Stimulated activated CD4-positive, alpha-beta T cell treated with anti-CD3 and anti-CD28 coated beads, Interleukin-1b, Interleukin-23, amount 100 ng/mL, for 1 hour (primary cell): Measurements from ENCODE around the gene NUCB1.
"Not testable (repeated sequence)": the region's sequence is repeated elsewhere in the genome, so short reads cannot be mapped to it uniquely, and the experiment has no call there.

ENCODE experiments used
- DNase-seq, 2 donors: peaks; one replicate each; pipeline ENCODE4 v3.0.0-alpha.2; 2020; ENCODE audit warnings: low read depth in 2 of 2

Gene NUCB1

DNA sequence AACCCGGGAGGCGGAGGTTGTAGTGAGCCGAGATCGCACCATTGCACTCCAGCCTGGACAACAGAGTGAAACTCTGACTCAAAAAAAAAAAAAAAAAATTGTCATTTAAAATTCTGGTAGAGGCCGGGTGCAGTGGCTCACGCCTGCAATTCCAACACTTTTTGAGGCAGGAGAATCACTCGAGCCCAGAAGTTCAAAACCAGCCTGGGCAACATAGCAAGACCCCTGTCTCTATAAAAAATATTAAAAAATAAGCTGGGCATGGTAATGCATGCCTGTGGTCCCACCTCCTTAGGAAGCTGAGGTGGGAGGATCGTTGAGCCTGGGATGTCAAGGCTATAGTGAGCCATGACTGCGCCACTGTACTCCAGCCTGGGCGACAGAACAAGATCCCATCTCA is 6.2 kb downstream of the NUCB1 start:
- no peak for DNase-seq

DNA sequence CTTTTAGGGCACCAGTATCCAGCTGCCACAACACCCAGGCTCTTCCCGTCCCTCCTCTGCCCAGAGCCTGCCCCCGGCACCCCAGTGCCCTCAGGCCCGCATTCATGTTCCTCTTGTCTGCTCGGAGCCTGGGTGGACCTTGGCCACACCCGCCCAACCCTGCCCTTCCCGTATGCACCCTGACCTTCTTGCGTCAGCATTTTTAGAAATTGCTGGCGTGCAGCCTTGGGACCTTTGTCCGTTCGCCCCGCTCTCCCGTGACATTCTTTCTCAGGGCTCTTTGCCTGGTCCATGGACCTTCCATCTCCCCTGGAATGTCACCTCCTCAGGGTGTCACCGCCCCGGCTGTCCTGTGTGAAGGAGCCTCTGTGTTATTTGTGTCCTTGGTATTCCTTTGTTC is 7.6 kb downstream of the NUCB1 start:
- no peak for DNase-seq

DNA sequence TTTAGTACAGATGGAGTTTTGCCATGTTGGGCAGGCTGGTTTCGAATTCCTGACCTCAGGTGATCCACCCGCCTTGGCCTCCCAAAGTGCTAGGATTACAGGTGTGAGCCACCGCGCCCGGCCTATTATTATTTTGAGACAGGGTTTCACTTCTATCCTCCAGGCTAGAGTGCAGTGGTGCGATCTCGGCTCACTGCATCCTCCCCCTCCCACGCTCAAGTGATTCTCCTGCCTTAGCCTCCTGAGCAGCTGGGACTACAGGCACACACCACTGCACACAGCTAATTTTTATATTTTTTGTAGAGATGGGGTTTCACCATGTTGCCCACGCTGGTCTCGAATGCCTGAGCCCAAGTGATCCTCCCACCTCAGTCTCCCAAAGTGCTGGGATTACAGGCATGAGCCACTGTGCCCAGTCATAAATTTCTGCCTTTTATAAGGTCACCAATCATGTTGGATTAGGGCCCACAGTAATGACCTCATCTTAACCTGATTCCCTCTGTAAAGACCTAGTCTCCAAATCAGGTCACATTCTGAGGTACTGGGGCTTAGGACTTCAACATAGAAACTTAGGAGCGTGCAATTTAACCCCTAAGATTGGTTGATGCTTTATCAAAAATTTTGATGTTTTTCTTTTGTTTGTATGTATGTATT is 9.4 kb downstream of the NUCB1 start:
- not testable (repeated sequence) for DNase-seq

DNA sequence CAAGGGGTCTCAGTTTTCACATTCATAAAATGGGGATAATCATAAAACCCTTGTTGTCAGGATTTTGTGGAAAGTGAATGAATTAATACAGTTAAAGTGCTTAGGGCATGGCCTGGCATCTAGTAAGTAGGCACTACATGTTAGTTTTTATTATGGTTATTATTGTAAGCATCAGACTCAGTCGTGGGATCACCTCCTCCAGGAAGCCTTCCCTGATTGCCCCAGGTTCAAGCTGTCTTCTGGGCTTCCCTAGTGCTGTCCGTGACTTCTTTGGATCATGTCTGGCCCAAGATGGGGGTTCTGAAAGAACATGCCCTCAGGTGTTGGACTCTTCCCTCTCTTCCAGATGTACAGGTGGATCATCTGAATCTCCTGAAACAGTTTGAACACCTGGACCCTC is 10.7 kb downstream of the NUCB1 start:
- no peak for DNase-seq

DNA sequence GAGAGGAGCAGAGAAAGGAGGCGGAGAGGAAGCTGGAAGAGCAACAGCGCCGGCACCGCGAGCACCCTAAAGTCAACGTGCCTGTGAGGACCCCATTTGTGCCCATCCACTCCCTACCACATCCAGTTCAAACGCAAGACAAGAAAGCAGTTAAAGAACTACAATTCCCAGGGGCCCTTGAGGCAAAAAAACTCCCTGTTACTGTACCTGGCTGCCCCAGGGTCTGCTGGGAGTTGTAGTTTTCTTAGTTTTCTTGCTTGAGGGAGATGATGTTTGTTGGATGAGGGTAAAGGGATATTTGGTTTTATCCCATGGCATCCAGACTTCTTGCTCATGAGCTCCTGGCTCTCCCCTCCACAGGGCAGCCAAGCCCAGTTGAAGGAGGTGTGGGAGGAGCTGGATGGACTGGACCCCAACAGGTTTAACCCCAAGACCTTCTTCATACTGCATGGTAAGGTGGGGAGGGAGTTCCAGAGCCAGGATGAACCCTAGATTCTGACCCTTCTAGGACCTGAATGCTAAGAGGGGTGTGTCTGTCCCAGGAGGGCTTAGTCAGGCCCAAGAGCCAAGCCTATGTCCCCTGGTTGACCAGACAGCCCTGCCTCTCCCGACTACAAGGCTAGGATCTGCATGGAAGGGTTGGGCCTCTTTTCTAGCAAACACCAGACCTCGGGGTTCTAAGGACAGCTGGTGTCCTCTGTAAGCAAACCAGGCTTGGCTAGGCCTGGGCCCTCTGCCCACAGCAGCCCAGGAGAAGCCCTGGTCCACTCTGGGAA is 13.2 kb downstream of the NUCB1 start:
- no peak for DNase-seq

DNA sequence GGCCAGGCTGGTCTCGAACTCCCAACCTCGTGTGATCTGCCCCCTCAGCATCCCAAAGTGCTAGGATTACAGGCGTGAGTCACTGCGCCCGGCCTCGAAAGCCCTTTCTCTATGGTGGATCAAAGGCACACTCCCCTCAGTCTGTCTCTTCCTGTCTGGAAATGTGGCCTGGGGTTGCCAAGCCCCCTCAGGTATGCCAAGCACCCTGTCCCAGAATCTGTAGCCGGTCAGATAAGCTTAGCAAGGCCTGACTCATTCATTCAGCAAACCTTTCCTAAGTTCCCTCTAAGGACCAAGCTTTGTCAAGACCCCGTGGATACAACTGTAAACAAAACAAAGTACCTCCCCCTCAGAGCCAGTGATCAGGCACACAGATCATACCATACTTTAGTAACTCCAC is 14.1 kb downstream of the NUCB1 start:
- DNase-seq, result no peak

DNA sequence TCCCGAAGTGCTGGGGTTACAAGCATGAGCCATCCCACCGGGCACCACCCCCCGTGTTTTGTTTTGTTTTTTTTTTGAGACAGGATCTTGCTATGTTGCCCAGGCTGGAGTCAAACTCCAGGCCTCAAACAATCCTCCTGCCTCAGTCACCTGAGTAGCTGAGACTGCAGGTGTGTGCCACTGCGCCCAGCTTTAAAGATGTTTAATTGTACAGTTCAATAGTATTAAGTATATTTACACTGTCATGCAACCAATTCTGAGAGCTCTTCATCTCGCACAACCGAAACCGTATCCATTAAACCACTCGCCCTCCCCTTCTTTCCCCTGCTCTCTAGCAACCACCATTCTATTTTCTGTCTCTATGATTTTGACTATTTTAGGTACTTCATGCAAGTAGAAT is 15.6 kb downstream of the NUCB1 start:
- no peak for DNase-seq

DNA sequence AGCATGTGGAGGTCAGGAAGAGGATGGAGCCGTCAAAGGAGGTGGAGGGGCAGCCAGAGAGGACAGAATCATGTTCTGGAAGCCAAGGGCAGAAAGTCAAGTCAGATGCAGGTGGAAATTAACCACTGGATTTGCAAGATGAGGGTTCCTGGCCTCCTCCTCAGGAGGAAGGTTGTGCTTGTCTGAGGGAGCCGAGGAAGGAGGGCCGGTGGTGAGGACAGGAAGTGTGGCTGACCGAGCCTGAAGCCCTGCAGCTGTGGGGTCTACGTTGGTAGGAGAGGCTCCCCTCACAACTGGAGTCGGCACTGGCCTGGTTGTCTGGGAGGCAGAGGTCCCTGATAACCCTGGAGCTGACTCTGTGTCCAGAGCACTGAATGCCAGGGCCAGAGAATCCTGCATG is 18.0 kb downstream of the NUCB1 start:
- DNase-seq, result no peak

DNA sequence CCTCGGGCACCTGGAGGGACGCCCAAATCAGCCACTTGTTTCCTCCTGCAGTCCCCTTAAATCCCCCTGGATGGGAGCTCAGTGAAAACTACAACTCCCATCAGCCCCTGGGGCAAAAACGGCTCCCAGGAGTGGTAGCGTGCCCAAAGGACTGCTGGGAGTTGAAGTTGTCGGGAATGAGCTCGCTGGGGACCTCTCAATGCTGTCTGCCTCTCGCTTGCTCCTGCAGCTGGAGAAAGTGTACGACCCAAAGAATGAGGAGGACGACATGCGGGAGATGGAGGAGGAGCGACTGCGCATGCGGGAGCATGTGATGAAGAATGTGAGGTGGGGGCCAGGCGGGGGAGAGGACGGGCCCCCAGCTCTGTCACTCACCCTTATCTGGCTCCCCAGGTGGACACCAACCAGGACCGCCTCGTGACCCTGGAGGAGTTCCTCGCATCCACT is 18.7 kb downstream of the NUCB1 start:
- DNase-seq, result no peak

DNA sequence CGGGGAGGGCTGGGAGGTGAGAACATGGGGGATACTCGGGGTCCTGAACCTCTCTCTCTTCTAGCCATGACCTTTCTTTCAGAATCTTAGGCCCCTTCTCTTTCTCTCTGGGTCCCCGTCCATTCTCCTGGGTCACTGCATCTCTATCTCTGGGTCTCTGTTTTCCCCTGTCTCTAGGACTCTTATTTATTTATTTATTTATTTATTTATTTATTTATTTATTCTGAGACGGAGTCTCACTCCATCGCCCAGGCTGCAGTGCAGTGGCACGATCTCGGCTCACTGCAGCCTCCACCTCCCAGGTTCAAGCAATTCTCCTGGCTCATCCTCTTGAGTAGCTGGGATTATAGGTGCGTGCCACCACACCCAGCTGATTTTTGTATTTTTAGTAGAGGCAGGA is 19.2 kb downstream of the NUCB1 start:
- DNase-seq, result not testable (repeated sequence)

DNA sequence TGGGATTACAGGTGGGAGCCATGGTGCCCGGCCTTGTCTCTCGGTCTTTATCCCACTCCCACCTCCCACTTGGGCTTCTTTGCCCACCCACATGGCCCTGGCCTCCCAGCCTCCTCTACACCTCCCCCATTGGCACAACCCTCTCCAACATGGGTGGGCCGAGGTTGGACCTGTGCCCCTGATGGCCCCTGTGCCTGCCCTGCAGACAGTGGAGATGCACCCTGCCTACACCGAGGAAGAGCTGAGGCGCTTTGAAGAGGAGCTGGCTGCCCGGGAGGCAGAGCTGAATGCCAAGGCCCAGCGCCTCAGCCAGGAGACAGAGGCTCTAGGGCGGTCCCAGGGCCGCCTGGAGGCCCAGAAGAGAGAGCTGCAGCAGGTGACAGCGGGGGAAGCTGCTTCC is 20.8 kb downstream of the NUCB1 start:
- DNase-seq, result no peak

DNA sequence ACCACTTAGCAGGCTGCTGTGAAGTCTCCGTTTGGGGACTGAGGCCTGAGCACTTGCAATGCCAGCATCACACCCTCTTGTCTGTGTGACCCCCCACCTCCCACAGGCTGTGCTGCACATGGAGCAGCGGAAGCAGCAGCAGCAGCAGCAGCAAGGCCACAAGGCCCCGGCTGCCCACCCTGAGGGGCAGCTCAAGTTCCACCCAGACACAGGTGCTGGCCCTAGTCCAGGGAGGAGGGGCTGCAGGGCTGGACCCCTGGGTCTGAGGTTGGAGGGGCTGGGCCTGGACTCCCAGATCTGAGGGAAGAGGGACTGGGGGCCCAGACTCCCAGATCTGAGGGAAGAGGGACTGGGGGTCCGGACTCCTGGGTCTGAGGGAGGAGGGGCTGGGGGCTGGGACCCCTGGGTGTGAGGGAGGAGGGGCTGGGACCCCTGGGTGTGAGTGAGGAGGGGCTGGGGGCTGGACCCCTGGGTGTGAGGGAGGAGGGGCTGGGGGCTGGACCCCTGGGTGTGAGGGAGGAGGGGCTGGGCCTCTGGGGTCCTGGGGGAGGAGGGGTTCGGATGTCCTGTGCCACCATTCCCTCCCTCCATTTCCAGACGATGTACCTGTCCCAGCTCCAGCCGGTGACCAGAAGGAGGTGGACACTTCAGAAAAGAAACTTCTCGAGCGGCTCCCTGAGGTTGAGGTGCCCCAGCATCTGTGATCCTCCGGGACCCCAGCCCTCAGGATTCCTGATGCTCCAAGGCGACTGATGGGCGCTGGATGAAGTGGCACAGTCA is 21.8 kb downstream of the NUCB1 start:
- no peak for DNase-seq

DNA sequence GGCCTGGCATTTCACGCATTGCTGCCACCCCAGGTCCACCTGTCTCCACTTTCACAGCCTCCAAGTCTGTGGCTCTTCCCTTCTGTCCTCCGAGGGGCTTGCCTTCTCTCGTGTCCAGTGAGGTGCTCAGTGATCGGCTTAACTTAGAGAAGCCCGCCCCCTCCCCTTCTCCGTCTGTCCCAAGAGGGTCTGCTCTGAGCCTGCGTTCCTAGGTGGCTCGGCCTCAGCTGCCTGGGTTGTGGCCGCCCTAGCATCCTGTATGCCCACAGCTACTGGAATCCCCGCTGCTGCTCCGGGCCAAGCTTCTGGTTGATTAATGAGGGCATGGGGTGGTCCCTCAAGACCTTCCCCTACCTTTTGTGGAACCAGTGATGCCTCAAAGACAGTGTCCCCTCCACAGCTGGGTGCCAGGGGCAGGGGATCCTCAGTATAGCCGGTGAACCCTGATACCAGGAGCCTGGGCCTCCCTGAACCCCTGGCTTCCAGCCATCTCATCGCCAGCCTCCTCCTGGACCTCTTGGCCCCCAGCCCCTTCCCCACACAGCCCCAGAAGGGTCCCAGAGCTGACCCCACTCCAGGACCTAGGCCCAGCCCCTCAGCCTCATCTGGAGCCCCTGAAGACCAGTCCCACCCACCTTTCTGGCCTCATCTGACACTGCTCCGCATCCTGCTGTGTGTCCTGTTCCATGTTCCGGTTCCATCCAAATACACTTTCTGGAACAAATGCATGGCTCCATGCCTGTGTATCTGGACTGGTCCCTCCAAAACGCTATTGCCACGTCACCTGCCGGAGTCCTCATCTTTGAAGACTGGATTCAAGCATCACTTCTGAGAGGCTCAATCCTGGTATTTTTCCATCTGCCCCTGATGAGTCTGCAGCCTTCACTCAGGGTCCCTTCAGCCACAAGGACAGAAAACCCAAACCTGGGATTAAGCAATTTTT is 22.7 kb downstream of the NUCB1 start:
- no peak for DNase-seq

DNA sequence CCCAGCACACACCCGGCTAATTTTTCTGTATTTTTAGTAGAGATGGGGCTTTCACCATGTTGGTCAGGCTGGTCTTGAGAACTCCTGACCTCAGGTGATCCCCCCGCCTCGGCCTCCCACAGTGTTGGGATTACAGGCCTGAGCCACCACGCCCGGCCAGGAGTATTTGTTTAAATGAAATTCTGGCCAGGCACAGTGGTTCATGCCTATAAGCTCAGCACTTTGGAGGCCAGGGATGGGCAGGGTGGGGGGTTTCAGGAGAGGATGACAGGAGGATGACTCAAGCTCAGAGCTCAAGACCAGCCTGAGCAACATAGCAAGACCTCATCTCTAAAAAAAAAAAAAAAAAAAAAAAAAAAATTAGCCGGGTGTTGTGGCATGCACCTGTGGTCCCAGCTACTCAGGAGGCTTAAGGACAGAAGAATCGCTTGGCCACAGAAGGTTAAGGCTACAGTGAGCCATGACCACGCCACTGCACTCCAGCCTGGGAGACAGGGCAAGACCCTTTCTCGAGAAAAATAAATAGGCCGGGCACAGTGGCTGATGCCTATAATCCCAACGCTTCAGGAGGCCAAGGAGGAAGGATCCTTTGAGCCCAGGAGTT is 25.2 kb downstream of the NUCB1 start:
- DNase-seq, result no peak

DNA sequence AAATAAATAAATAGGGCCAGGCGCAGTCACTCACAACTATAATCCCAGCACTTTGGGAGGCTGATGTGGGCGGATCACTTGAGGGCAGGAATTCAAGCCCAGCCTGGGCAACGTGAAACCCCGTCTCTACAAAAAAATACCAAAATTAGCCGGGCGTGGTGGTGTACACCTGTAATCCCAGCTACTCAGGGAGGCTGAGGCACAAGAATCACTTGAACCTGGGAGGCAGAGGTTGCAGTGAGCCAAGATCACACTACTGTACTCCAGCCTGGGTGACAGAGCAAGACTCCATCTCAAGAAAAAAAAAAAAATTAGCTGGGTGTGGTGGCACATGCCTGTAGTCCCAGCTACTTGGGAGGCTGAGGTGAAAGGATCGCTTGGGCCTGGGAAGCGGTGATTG is 25.8 kb downstream of the NUCB1 start:
- DNase-seq, result not testable (repeated sequence)

DNA sequence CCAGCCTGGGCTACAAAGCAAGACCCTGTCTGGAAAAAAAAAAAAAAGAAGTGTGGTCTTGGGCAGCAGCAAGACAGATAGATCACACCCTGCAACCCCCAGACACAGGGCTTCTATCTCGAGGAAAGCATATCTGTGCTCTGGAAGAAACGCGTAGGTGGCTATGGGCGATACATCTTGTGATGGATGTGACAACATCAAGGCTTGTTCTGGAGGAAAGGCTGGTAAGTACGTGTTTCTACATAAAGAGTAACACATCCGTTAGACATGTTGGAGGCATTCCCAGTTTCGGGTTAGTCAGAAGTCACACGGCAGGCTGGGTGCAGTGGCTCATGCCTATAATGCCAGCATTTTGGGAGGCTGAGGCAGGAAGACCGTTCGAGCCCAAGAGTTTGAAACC is 26.8 kb downstream of the NUCB1 start:
- DNase-seq, result no peak

DNA sequence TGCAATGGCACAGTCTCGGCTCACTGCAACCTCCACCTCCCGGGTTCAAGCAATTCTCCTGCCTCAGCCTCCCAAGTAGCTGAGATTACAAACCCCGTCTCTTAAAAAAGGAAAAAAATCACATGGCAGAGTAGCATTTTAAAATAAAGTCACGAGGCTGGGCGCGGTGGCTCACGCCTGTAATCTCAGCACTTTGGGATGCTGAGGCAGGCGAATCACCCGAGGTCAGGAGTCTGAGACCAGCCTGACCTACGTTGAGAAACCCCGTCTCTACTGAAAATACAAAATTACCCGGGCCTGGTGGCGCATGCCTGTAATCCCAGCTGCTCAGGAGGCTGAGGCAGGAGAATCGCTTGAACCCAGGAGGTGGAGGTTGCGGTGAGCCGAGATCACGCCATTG is 27.6 kb downstream of the NUCB1 start:
- not testable (repeated sequence) for DNase-seq

DNA sequence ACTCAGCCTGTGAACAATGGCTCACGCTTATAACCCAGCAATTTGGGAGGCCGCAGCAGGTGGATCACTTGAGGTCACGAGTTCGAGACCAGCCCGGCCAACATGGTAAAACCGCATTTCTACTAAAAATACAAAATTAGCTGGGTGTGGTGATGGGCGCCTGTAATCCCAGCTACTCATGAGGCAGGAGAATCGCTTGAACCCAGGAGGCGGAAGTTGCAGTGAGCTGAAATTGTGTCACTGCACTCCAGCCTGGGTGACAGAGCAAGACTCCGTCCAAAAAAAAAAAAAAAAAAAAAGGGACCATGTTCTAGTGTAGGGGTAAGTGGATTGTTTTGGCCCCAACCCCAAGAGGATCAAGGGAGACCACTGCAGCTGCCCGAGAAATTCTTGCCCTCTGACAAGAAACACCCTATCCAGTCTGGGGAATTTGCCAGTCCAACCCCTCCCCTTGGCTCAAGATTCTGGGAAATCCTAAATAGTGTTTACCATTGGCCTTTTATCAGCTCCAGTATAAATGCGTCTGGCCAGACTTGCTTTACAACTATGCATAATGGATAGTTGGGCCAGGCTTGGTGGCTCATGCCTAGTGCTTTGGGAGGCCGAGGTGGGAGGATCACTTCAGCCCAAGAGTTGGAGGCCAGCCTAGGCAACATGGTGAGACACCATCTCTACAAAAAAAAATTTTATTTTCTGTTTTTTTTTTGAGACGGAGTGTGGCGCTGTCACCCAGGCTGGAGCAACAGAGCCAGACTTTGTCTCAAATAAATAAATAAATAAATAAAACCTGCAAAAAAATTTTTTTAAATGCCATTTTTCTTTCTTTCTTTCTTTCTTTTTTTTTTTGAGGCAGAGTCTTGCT is 28.3 kb downstream of the NUCB1 start:
- no peak for DNase-seq

DNA sequence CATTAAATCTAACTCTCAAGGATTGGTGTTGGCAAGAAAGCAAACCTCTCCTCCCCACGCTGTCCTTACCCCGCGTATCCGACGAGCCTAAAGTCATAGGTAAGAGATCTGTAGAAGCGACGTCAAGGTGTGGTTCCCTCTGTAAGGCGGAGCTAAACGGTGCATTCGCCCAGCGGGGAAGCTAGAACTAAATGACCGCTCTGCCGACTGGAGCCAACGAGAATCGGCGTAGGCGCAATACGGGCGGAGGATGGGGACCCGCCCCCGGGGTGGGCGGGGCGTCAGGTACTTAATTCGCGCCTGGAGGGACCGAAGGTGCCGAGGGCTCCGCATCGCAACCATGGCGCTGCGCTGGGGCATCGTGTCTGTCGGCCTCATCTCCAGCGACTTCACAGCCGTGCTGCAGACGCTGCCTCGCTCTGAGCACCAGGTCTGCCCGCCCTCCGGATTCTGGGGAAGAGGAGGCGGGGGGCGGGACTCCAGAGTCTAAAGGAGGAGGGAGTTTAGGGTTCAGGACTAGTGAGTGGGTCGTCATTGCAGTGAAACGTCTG is 33.3 kb downstream of the NUCB1 start, which contains the start of gene DHDH:
Gene DHDH (plus strand): TSS at position 318 of the 551 bp plus-strand sequence. CDS start 23 bp downstream, at position 341.
- DNase-seq, result peak; percentile 48 to 69

DNA sequence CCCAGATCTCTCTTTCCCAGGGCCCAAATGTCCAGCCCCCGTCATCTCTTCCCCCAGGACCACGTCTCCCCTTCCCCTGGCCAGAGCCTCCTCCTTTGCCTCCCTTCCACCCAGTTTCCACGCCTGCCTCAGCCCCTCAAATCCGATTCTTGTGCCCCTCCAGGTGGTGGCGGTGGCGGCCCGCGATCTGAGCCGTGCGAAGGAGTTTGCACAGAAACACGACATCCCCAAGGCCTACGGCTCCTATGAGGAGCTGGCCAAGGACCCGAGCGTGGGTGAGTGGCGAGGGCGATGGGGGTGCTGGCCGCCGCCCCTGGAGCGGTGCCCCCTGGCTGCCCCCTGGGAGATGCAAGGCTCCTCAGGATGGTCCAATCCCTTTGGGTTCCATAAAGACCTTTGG is 34.7 kb downstream of the NUCB1 start:
- no peak for DNase-seq
